Bronchial epithelial cell (primary cell): ENCODE results near the gene KLHDC10. TPM values are rescaled to one million over a fixed set of nuclear protein-coding genes. Genes with fewer than 3 reads are reported as not detected.
A peak's percentile ranks its signal among the peaks of the same experiment; 100 is the strongest.
"Not testable (repeated sequence)": the region's sequence is repeated elsewhere in the genome, so short reads cannot be mapped to it uniquely, and the experiment has no call there.

Experiments
- DNase-seq: peaks from one replicate; pipeline ENCODE4 v3.0.0-alpha.2; 2010; ENCODE audit warnings: low read depth
- FAIRE-seq: peaks from 2 replicates; lab custom pipeline; 2011; peaks lifted over from hg19 to GRCh38; lab: Jason Lieb, UNC
- H3K27me3 ChIP-seq: 2 replicates; pipeline ENCODE4 v1.5.1; 2011; ENCODE audit warnings: low read length; ENCODE audit not compliant: control insufficient read depth, insufficient read depth
- H3K36me3 ChIP-seq: 2 replicates; pipeline ENCODE4 v1.5.1; 2011; ENCODE audit warnings: low read length; ENCODE audit not compliant: control insufficient read depth, insufficient read depth
- H3K4me3 ChIP-seq: 2 replicates; pipeline ENCODE4 v1.5.1; 2011; ENCODE audit warnings: mild to moderate bottlenecking, low read depth, low read length, control low read depth
- total RNA-seq: library from RNA; depleted of rRNA; stranded (reverse); fragments of >200 nt; gene quantifications from 2 replicates; pipeline ENCODE4 v1.2.1, GENCODE V29; 2014
- TF ChIP-seq, protein P1 (sequence below): IDR thresholded peaks from 2 replicates; pipeline ENCODE4 v1.5.1; 2011; ENCODE audit warnings: mild to moderate bottlenecking, moderate library complexity, low read length, control low read depth, inconsistent platforms; ENCODE audit not compliant: insufficient read depth, severe bottlenecking

KLHDC10 gene
- total RNA-seq, 1 donor from 2014 or later, result 21.3 TPM

DNA sequence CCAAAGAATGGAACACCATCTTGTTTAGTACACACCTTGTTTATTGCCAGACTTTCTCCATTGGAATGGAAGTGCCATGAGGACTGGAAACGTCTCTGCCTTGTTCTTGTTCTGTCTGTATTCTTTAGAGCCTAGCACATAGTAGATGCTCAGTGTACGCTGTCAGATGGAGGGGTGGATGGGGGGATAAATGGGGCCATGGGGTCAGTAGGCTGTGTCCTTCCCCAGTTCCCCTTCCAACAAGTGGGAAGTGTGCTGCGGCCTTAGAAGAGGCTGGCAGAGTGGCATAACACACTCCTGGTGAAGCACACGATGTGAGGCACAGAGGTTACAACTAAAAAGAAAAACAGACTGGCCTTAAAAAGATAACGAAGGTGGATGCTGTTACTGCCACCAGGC lies 73.0 kb downstream of the KLHDC10 start:
- no peak for FAIRE-seq

DNA sequence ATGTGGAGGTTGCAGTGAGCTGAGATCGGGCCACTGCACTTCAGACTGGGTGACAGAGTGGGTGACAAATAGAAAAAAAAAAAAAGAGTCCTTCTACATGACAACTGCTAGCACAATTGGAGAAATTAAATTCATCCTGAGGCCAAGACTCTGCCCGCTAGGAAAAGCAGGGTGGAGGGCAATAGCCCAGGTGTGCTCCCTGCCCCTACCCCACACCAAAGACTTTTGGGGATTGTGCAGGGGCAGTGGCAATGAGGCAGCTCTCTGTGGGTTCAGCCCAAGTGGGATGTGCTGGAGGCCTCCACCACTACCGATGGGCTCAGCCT lies 73.6 kb downstream of the KLHDC10 start:
- Histone ChIP-seq H3K27me3 (no peaks in the 10 kb centered on the region), H3K36me3 (no peaks in the 10 kb centered on the region), H3K4me3 (no peak overlapping the region)
- no peak for FAIRE-seq
- no peak for DNase-seq
- TF ChIP-seq, protein P1, sequence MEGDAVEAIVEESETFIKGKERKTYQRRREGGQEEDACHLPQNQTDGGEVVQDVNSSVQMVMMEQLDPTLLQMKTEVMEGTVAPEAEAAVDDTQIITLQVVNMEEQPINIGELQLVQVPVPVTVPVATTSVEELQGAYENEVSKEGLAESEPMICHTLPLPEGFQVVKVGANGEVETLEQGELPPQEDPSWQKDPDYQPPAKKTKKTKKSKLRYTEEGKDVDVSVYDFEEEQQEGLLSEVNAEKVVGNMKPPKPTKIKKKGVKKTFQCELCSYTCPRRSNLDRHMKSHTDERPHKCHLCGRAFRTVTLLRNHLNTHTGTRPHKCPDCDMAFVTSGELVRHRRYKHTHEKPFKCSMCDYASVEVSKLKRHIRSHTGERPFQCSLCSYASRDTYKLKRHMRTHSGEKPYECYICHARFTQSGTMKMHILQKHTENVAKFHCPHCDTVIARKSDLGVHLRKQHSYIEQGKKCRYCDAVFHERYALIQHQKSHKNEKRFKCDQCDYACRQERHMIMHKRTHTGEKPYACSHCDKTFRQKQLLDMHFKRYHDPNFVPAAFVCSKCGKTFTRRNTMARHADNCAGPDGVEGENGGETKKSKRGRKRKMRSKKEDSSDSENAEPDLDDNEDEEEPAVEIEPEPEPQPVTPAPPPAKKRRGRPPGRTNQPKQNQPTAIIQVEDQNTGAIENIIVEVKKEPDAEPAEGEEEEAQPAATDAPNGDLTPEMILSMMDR, result no peak

More for the DNA sequence above, 73.0 kb downstream of the KLHDC10 start:
- H3K36me3 ChIP-seq, result no peaks in the 10 kb centered on the region
- H3K4me3 ChIP-seq, result no peak overlapping the region
- TF ChIP-seq, protein P1, result no peak
- no peak for DNase-seq
- no peaks in the 10 kb centered on the region for H3K27me3 ChIP-seq

- TF ChIP-seq, protein P1, result no peak
- Histone ChIP-seq H3K36me3 (no peaks in the 10 kb centered on the region), H3K4me3 (no peak overlapping the region), H3K27me3 (no peaks in the 10 kb centered on the region)
- peak; percentile 58 for DNase-seq
- no peak for FAIRE-seq
Observed at GRCh38 chr7:130144312-130145171, 74.2 kb downstream of the KLHDC10 start.

DNA sequence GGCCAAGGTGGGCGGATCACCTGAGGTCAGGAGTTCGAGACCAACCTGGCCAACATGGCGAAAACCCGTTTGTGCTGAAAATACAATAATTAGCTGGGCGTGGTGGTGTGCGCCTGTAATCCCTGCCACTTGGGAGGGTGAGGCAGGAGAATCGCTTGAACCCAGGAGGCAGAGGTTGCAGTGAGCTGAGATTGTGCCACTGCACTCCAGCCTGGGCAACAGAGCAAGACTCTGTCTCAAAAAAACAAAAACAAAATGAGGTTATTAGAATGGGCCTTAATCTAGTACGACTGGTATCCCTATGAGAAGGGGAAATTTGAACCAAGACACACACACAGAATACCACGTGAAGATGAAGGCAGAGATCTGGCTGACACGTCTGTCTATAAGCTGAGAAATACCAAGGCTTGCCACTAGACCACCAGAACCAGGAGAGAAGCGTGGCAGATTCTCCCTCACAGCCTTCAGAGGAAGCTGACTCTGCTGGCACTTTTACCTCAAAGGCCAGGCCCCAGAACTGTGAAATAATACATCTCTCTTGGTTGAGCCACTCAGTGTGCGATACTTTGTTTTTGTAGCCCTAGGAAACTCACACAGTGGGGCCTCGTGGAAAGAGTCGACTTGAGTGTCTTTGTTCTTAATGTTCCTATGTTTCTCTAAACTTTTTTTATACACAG lies 75.2 kb downstream of the KLHDC10 start:
- no peaks in the 10 kb centered on the region for H3K36me3 ChIP-seq
- no peak overlapping the region for H3K4me3 ChIP-seq
- FAIRE-seq (no peak), DNase-seq (no peak)
- TF ChIP-seq, protein P1, result no peak
- H3K27me3 ChIP-seq, result no peaks in the 10 kb centered on the region

- not testable (repeated sequence) for H3K36me3 ChIP-seq, H3K4me3 ChIP-seq, H3K27me3 ChIP-seq, FAIRE-seq, DNase-seq
Observed at GRCh38 chr7:130146142-130146541, 75.8 kb downstream of the KLHDC10 start.

- Histone ChIP-seq H3K4me3 (no peak overlapping the region), H3K36me3 (no peaks in the 10 kb centered on the region), H3K27me3 (no peaks in the 10 kb centered on the region)
- DNase-seq (no peak), FAIRE-seq (no peak)
- TF ChIP-seq, protein P1, result no peak
Observed at GRCh38 chr7:130146693-130147405, 76.5 kb downstream of the KLHDC10 start.
